Stimulated activated CD4-positive, alpha-beta T cell treated with anti-CD3 and anti-CD28 coated beads, Interleukin-15, amount 100 ng/mL, for 48 hours (primary cell): ENCODE data around the gene RASD2.
A peak's percentile ranks its signal among the peaks of the same experiment; 100 is the strongest.

ENCODE experiments used
- DNase-seq, 2 donors: peaks; one replicate each; pipeline ENCODE4 v3.0.0-alpha.2; 2020; ENCODE audit warnings: low read depth in 2 of 2

RASD2 gene

DNA sequence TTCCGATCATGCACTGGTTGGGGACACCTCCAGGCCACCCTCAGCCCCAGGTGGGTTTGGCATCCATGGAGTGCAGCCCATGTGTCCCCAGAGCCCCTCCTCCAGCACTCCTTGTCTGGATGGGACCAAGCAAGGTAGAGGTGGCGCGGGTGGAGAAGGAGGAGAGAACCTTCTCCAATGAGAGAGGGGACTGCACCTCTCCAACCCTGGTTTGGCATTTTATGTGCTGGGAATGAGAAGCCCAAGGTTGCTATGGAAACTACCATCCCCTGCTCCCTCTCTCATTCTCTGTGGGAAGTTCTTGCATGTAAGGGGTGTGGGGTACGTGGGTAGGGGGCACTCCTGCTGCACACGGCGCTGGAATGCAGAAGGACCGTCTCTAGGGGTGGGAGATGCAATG lies 21.8 kb upstream of the RASD2 start:
- DNase-seq: no peak

DNA sequence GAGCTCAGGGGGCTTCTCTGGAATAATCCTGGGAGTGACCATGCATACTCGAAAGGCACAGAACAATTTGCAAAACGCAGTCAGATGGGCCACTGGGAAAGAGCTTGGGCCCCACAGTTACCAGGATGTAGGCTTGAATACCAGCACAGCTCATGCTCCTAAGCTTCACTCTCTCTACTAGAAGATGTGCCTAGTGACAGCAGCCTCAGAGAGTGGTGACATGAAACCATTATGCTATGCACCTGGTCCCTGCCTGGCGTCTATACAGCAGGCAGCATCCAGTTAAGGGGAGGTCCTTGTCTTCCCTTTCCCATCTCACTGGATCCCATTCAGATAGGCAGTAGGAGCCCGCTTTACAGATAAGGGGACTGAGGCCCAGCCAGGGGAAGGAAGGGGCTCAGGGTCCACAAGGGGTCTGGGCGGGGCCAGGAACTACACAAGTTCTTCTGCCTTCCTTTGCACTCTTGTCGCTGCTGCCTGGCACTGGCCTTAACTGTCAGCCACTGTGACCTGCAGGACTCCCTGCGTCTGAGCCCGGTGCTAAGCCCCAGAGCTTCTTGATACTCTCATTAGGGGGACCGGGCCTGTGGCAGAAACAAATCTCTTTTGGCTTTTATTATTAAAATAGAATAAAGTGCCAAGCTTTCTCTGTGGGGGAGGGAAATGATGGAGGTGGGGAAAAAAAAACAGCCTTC lies 21.2 kb upstream of the RASD2 start:
- DNase-seq: no peak

DNA sequence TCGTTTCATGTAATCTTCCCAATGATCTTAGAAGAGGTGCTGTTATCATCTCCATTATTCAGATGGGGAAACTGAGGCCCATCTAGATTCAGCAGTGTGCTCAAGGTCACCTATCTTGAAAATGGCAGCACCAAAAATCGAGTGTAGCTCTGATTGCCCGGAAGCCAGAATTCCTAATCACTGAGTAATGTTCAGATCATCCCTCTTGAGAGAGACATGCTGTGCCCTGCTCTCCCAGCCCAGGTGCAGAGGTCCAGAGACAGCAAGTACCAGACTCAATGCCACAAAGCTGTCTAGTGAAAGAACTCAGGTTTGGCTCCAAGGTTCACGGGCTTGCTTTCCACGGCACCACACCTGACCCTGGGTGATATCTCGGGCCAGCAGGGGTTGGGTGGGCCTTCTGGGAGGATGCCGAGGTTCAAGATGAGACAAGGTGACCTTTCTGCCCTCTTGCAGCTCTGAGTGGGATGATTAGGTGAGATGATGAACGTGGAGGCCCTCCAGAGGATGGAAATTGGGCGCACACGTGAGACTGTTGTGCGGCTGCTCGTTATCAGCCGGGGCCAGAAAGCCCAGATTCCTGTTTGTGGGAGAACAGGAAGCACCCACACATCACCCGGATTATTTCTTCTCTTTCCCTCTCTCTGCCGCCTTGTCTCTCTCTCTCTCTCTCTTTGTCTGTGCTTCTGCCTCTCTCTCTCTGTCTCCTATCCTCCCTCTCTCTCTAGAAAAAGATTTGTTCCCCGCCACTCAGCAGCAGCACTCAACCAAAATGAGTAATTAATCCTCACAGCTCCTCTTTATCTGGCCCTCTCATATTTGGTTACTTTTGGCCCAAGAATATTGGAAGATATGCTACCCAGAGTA lies 19.0 kb upstream of the RASD2 start:
- no peak for DNase-seq

DNA sequence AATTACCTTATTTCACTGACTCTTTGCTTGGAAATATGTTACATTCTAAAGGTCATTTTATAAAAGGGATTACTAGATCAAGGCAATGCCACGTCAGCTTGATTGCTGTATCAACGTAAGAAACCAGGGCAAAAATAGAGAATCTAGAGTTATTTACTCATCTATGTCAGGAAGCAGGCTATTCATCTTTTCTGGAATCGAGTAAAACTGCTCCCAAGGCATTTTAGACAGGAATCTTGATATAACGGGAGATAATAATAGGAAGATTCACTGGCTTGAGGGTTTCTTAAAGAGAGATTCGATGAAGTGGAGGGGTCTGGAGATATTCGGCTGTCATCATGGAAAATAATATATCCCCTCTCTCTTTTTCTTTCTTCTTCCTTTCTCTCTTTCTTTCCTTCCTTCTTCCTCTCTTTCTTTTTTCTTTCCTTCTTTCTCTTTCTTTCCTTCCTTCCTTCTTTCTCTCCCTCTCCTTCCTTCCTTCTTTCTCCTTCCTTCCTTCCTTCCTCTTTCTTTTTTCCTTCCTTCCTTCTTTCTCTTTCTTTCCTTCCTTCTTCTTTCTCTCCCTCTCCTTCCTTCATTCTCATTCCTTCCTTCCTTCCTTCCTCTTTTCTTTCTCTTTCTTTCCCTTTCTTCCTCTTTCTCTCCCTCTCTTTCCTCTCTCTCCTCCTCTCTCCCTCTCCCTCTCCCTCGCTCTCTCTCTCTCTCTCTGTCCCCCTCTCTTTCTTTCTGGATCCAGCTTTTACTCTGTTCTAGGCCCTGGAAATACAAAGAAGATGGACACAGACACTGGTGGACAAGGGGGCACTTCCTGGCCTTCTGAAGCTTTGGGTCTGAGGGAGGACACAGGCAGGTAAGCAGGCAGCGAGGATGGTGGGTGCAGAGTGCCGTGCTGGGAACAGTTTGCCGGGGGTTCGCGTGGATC lies 18.1 kb upstream of the RASD2 start:
- DNase-seq: no peak

DNA sequence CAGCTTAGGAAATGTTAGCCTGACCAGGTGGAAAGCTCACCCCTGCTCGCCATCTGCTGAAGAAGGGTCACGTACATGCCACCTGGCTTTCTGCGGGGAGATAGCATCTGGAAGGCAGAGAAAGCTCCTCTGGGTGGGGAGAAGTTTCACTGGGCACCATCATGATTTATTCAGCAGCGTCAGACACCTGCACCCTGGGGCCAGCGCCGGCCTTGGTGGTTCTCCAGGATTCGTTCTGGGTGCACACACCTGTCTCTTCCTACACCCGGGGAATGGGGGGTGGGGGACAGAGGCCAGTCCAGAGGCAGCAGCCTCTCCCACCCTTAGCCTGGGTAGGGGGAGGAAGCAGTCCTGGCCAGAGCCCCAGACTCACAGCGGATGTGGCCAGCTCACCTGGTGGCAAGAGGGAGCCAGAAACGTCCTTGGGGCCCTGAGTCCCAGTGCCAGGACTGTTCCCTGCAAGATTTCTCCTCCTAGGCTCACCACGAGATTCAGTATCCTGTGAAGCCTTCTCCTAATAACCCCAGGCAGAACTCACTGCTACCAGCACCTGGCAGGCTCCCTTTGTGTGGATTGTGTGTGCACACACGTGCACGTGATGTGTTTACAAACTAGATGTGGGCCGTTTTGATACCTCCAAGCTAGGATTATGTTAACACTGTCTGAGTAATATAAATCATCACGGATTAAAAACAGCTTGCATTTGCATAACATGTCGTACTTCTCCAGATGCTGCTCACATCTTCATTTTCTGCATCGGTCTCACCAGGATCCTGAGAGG lies 17.3 kb upstream of the RASD2 start:
- DNase-seq: no peak

DNA sequence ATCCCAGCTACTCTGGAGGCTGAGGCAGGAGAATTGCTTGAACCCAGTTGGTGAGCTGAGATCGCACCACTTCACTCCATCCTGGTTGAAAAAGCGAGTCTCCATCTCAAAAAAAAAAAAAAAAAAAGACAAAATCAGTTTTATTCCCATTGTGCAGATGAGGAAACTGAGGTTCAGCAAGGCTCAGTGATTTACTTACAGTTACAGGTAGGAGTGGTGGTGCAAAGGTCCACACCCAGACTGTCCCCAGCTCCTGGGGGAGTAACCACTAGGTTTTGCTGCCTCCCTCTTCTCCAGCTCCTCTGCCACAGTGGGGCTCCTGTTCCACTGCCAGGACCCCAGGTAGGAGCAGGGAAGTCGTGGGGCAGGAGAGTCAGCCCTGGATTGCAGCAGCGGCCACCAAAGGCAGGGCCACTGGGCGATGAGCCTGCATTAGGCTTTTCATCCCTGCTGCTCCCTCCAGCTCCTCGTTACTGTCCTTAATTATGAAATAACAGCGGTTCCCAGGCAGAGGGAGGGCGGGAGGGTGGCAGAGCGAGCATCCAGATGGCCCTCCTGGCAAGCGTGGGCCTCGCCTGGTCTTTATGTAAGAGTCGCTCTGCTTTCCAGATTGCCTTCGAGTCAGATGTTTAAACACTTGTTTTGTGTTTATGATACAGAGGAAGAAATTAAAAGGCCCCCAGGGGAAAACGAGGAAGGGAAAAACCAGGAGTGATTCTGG lies 15.5 kb upstream of the RASD2 start:
- no peak for DNase-seq

DNA sequence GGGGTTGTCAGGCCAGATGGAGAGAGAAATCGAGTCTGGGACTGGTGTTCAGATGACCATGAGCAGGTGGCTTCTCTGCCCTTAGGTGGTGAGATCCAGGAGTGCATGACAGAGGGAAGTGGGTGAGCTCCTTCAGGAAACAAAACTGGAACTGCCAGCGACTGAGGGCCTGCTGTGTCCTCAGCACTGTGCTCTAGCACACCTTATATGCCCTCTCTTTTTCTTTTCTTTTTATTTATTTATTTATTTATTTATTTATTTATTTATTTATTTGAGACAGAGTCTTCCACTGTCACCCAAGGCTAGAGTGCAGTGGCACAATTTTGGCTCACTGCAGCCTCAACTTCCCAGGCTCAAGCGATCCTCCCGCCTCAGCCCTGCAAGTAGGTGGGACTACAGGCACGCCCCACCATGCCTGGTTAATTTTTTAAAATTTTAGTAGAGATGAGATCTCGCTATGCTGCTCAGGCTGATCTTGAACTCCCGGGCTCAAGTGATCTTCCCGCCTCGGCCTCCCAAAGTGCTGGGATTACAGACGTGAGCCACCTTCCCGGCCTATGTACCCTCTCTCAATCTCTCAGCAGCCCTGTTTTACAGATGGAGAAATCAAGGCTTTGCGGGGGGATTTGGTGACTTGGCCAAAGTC lies 14.8 kb upstream of the RASD2 start:
- DNase-seq: no peak

DNA sequence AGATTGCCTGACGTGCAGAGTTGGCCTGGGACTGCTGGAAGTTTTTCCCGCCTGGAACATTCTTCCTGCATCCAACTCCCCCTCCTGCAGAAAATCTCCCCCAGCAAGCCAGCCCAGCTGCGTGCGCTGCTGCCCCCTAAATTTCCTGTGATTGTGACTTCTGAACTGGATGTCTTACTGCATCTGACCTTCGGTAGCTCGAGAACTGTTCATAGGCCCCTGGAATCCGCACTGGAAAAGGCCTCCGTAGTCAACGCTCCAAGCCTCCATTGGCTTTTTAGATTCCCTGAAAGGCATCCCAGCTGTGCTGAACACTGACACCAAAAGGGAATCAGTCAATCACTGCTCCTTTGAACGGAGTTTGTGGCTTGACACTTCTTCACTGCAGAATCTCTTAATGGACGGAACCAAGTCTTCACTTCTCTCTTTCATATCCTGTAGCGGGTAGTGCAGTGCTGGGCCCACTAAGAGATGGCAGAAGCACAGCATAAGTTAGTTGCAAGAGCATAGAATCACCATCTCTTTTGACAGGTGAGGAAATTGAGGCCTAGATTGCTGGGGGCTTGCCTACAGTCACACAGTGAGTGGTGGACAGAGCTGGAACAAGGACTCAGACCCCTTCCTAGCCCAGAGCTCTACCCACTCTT lies 14.2 kb upstream of the RASD2 start:
- no peak for DNase-seq

DNA sequence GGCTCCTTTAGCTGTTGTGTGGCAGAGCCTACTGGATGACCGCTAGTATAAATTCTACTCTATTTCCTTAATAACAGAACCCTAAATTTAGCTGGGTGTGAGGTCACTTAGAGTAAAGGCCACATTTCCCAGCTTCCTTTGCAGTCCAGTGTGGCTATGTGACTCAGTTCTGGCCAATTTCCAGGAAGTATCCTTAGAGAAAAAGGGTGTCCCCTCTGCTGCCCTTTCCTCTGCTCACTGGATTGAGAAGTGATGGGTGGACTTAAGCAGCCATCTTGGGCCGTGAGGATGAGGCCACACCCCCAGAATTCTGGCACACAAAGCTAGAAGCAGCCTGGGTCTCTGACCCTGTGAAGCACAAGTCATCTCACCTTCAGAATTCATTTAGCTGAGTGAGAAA lies 11.7 kb upstream of the RASD2 start:
- no peak for DNase-seq

DNA sequence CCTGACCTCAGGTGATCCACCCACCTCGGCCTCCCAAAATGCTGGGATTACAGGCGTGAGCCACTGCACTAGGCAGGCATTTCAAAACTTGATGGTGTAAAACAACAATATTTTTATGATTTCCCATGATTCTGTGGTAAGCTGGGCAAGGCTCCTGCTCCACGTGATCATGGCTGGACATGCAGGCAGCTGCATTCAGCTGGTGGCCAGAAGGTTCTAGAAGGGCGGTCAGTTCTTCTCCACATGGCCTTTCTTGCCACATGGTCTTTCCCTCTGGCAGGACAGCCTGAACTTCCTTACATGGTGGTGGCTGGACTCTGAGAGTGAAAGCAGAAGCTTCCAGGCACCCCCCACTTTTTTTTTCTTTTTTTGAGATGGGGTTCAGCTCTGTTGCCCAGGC lies 9.9 kb upstream of the RASD2 start:
- no peak for DNase-seq

DNA sequence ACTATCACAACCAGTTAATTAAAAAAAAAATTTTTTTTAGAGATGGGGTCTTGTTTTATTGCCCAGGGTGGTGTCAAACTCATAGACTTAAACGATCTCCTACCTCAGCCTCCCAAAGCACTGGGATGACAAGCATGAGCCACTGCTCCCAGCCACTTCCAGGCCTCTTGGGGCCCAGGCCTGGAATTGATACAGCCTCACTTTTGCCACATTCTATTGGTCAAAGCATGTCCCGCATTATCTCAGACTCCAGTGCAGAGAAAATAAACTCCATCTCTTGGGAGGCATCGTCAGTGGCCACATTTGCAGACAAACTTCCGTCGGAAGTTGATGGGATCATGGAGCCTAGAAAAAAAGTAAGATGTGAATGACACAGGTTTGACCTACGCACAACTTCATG lies 9.4 kb upstream of the RASD2 start:
- DNase-seq: no peak

DNA sequence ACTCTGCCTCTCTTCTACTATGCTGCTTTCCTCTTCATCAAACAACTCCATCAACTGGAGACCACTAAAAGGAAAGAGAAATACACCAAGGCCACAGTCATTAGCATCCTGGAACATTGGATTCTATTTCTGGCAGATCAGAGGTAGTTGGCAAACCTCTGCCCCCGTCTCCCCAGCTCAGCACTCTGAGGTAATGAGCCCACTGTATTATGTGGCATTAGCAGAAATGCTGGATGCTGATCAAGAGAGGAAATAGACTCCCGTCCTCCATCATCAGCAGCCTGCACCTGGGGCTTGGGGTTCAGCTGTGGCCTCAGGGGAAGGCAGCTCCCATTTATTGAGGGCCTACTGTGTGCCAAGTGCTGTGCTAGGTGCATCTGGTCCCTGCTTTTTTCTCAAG lies 9.0 kb upstream of the RASD2 start:
- DNase-seq: no peak

DNA sequence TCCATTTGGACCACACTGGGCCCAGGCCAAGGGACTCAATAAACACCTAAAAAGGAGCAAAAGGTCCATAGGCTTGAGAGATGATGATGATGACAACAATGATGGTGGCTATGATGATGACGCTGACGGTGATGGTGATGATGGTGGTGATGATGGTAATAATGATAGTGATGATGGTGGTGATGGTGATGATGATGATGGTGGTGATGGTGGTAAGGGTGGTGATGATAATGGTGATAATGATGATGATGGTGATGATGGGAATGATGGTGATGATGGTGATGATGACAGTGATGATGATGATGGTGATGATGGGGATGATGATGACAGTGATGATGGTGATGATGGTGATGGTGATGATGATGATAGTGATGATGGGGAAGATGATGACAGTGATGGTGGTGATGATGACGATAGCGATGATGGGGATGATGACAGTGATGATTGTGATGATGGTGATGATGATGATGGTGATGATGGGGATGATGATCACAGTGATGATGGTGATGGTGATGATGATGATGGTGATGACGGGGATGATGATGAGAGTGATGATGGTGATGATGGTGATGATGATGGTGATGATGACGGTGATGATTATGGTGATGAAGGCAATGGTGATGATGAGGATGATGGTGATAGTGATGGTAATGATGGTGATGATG lies 7.1 kb upstream of the RASD2 start:
- DNase-seq: no peak

DNA sequence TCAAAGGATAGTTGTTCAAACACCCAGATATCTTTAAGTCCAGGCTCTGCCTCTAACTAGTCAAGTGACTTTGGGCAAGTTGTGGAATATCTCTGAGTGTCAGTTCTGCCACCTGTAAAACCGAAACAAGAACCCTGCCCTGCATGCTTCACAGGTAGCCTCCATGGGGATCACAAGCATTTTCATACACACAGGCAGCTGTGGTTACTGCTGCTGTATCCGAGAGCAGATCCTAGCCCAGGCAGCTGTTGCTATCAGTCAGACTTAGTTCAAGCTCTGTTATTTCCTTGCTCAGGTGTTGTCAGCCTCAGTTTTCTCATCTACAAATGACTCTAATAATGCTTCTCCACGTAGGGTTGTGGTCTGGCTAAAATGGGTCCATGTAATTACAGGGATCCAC lies 6.5 kb upstream of the RASD2 start:
- no peak for DNase-seq

DNA sequence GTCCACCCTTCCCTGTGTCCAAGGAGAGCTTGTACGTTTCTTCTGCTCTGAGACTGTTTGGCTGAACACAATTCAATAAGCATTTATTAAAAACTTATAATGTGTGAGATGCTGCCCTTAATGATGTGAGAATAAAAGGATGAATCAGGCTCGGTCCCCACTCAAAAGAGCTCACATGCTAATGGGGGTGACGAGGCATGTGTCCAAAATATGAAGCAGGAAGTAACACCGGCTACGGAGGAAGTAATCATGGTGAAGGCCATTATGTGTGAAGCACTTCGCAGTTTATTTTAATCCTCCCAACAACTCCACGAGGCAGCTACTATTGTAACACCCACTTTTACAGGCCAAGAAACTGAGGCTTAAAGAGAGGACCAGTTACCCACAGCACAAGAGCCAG lies 3.4 kb upstream of the RASD2 start:
- no peak for DNase-seq

DNA sequence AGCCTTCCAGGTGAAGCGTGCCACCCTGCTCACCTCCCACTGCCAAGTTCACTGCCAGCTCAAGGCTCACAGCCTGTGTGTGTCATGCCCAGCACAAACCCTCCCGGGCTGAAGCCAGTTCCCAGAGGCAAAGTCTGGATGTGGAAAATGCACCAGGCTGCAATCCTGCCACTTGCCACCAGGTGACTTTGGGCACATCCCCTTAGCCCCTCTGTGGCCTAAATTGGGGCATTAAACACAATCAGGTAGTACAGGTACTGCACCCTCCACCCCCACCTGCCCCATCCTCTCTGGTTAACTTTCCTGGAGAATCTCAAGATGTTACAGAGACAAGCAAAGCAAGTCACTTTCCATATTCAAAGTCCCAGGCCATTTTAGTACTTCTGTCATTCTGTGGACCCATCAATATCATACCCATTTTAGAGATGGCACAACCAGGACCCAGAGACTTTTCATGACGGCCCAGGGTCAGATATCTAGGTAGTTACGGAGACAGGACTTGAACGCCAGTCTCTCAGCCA lies 1.8 kb upstream of the RASD2 start:
- DNase-seq: peak in 1 of 2 donors; percentile 33

DNA sequence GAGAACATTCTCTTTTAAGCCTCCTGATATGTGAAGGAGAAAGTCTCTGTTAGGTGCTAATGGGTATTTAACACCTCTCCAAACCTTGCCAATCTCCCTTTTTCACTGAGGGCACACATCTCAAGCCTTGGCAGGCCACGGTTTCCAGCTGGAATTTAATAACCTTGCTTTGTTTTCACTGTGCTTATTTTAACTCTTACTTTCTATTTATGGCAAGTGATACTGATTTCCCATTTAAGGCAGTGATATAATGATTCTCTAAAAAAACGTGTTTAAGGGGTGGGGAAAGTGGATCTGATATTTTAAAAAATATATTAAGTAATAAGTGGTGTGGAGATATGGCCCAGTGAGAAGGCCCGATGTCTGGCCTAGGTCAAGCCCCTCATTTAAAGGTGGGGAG lies 1.1 kb upstream of the RASD2 start:
- no peak for DNase-seq

DNA sequence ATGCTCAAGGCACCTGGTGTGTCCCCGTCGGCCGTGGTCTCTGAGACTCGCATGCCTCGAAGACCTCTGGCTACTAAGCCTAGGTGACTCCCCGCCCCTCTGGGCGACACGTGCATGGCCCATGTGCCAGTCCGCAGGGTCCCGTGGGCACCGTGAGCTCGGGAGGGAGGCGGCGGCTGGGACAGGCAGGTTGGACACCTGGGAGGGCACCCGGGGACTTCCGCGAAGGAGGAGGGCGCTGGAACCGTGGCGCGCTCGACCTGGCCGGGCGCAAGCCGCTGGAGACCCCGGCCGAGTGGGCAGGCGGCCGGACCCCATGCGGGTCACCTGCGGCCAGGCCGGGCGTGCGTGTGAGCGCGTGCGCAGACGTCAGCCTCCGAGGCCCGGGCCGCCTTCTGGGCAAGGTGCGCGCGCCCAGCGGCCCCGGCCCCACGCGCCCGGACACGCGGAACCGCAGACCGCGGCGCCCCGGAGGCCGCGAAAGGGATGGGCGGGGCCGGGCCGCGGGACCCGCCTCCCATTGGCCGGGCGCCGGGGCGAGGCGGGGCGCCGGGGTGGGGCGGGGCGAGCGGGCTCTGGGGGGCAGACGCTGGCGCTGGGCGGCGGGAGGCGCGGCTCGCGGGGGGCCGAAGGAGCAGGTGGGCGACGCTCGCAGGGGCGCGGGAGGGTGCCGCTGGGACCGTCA lies 579 bp upstream of the RASD2 start:
- peak in 1 of 2 donors; percentile 43 for DNase-seq
